Right lobe of liver (tissue), 4 donors: ENCODE results near the gene REEP2.

Experiments
- CTCF ChIP-seq, 4 donors: fragments of 200-600 bp in 3 of 4; fragments of 450-650 bp in 1 of 4; IDR thresholded peaks; one replicate each; pipeline versions ENCODE4 v1.5.1 to v1.8.0; 2016 to 2022; ENCODE audit warnings: antibody characterized with exemption in 4 of 4, mild to moderate bottlenecking in 2 of 4
- POLR2A ChIP-seq: fragments of 450-650 bp; IDR thresholded peaks from one replicate; pipeline ENCODE4 v1.6.1; 2017; ENCODE audit warnings: antibody characterized with exemption, mild to moderate bottlenecking
- donor health status: DM: no; HTN: no; CAD: no.
- donor health status: DM: no; HTN: no; CAD: no.
- donor health status: DM: no; HTN: yes; CAD: no.

GRCh38 chr5:138454121-138454520 is 15.3 kb downstream of the REEP2 start:
- TF ChIP-seq CTCF (IDR thresholded peaks at IDR 0.05) (no peak), POLR2A (no peak)
